ENCODE data around the gene TGFB1.

Gene TGFB1

GRCh38 chr19:41319500-41320184 is 34.1 kb downstream of the TGFB1 start:
- DNase-seq, result no peak

DNA sequence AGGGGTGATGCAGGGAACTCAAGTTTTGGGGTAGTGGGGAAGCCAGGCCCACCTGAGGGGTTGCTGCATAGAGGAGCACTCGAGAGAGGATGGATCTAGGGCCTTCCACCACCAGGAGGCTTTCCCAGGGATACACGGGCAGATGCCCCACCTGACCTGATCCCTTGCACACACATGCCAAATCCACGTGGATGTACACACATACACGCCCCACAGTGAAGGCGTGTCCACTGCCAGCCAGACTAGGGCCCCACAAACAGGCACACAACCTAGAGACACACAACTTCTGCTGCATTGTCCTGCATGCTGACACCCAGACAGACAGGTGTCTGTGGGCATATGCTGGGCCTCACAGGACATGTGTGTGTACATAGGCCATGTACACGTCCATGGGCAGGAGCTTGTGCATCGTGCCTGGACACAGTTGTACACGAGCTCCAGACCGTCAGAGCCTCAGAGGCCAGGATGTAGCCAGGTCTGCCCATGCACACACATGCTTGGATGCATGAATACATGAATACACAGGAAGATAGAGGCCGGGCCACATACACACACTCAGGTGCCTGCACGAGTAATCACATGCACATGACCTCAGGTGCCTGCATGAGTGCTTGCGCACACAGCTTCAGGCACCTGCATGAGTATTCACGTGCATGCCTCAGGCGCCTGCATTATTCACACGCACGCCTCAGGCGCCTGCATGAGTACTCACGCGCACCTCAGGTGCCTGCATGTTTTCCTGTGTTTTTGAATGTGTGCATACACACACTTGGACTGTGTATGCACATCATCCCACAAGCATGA is 34.8 kb downstream of the TGFB1 start:
- DNase-seq, result no peak

- DNase-seq, result no peak
Observed at GRCh38 chr19:41316306-41316920, 37.3 kb downstream of the TGFB1 start.

- no peak for DNase-seq
Observed at GRCh38 chr19:41311613-41312012, 42.1 kb downstream of the TGFB1 start.

- DNase-seq, result no peak
Observed at GRCh38 chr19:41311072-41311471, 42.6 kb downstream of the TGFB1 start.

DNA sequence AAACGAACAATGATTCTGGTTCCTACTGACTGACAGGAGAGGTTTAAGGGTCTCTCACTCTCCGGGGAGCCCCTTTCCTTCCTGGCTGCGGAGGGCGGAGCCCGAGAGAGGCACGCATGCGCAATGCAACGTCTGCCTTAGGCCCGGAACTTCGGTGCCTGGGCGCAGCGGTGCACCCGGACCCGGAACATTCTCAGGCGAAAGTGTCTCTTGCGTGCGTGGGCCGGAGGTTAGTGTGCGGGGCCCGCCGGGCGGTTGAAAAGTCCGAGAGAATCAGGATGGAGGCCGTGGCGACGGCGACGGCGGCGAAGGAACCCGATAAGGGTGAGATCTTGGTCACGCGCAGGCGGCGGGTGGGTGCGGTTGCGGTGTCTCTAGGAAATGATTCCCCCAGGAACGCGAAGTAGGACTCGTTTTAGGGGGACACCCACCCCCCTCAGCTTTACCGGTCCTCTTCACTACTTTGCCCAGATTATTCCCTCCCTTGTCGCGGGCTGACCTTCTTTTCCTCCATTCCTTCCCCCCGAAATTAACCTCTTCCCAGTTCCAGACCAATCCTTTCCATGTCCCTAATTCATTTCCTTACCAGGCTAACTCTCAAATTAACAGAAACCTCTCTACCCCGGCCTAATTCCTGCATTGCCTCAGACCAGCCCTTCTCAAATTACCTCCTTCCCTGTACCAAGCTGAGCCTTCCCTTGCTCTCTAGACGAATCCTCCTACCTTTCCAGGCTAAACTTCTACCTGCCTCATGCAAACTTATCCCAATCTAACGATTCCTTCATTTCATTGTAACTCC is 43.5 kb downstream of the TGFB1 start, which contains the start of gene CCDC97:
CCDC97 (plus strand) TSS at position 140 of the 799 bp plus-strand sequence; CDS start at position 279, 139 bp downstream.
- DNase-seq, result peak; percentile 47 to 64

GRCh38 chr19:41309180-41310032 is 44.3 kb downstream of the TGFB1 start:
- DNase-seq, result no peak

DNA sequence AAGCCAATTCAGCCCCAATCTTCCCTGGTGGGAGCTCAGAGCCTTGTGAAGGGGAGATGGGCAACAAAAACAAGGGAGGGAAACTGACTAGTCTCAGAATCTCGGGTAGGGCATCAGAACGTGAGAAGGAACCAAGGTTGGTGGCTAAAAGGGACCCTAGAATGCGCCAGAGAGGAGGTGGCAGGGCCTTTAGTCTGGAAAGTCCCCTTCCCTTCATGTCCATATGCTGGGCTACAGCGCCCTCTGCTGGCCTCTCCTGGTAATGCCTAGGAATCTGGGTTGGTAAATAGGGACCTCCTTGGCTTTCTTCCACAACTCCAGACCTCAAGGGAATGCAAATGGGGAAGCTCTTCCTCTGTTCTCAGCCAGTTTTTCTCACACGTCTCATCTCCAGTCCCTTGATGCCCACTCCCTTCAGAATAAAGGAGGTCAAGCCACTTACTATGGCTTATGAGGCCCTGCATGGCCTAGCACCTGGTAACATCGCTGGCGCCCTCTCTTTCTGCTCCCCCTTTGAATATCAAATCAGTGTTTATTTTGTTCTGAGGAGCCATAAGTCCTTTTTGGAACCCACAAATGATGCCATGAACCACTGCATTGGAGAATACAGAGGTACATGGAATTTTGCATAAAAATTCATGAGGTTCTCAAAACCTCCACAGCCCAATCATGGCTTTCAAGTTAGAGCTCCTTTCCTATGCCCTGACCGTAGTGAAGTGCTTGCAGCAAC is 45.1 kb downstream of the TGFB1 start:
- peak; percentile 70 to 74 for DNase-seq

DNA sequence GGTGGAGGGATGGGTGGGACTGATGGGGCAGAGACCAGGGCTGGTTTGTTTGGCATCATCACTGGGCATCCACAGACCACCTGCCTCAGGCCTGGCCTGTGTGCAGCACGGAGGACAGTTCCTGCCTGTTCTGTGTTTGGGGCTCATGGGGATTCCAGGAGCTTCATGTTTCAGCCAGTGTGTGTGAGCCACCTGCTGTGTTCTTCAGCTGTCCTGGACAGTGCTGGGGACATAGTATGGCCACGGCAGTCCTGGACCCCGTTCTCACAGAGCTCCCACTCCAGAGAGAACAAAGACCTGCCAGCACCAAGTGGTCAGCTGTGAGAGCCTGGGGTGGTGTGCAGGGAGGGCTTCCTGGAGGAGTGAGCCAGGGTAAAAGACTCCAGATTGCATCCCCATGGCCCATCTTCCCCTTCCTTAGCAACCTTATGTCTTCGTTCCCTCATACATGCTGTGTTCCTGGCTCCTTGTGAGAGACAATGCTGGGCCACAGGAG is 45.7 kb downstream of the TGFB1 start:
- DNase-seq, result no peak

DNA sequence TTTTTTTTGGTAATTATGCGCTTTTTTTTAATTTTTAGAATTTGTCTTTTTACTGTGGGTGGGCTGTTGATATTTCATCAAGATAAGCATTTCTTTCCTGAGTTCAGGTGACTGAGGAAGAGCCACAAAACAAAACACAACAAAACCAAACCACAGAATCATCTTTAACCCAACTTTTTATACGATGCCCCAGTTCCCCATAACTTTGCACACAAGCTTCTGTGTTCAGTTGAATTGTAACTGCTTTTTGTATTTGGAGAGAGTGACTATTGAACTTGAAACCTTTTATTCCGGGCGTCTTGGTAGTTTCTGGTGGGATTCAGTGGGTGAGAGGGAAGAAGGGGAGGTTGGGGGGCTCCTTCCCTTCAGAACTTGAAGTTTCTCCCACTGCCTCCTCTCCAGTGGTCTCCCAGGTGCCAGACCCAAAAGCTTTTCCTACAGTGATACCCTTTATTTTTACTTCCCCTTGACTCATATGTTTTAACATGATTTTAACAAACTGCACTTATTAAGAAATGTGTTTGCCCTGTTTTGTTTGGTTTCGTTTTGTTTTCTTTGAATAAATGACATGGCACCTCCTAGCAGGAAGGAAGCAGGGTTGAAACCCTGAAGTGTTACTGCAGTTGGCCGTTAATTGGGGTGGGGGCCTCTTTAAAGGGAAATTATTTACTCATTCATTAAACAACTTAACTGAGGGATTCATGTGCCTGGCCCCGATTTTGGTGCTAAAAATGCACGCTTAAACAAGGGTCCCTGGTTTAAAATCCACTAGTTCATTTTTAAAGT is 46.4 kb downstream of the TGFB1 start:
- no peak for DNase-seq

DNA sequence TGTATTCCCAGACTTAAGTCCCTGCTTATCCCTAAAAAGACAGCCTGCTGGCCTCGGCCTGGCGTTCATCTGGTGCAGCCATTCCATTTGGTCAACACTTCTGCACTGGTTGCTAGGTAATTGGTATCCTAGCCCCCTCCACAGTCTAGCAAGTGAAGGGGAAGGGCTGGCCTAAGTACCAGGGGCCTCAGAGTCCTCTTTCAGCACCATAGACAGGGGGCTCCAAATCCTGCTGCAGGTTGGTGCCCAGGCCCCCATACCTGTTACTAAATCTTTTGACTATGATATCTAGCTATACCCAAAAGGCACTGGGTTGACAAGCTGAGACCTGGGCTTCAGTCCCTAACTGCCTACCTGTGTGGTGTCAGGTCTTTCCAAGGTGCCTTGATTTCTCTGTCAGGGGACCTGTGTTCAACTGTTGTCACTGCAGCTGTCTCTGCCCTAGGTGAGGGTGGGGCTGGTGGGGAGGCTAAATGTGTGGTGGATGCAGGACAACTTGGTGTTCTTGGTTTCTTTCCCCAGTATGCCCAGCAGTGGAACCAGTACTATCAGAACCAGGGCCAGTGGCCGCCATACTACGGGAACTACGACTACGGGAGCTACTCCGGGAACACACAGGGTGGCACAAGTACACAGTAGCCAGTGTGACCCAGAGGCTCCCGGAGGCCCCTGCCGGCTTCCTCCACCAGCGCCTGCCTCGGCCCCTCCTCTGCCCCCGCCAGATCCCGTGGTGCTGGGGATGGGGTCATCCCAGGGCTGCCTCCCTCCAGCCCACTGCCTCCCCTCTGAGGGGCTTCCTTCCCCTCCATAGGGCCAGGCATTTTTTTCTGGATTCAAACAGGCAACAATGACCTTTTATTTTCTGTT is 47.6 kb downstream of the TGFB1 start:
- DNase-seq, result no peak

DNA sequence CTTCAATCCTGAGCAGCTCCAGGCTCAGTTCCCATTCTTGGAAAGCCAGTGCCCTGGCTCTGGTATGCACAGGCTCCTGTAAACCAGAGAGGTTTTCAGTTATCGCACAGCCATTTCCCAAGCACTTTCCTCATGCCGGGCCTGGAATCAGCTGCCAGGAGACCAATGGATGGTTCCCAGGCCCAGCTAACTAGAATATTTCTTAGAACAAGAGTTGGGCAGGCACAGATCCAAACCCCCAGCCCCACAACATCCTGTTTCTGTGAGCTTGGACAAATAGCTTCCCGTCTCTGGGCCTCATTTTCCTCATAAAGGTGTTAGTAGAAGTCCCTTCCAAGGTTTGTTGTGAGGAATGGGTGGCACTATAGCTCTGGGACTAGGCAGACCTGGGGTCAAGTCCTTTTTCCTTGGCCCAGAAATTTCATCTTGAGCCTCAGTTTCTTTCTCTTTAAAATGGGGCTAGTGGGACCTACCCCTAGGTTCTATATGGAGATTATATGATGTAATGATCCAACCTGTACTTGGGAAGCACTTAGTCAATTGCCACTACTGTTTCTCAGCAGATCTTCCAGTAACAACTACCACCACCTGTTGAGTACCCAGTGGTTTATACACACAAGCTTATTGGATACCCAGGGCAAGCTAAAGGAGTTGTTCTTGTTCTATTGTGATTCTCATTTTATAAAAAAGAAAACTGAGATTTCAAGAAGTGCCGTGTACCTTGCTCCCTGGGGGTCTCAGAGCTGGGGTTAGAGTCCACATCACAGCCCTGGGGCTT is 48.8 kb downstream of the TGFB1 start:
- DNase-seq, result no peak

DNA sequence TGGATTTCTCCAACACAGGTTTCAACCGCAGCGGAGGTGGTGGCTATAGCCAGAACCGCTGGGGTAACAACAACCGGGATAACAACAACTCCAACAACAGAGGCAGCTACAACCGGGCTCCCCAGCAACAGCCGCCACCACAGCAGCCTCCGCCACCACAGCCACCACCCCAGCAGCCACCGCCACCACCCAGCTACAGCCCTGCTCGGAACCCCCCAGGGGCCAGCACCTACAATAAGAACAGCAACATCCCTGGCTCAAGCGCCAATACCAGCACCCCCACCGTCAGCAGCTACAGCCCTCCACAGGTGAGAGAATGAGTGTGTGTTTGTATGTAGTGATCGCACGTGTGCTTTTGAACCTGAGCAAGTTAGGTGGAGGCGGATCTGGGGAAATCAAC is 49.8 kb downstream of the TGFB1 start:
- no peak for DNase-seq

GRCh38 chr19:41302624-41303351 is 50.9 kb downstream of the TGFB1 start:
- no peak for DNase-seq

GRCh38 chr19:41300555-41300954 is 53.2 kb downstream of the TGFB1 start:
- DNase-seq, result no peak

DNA sequence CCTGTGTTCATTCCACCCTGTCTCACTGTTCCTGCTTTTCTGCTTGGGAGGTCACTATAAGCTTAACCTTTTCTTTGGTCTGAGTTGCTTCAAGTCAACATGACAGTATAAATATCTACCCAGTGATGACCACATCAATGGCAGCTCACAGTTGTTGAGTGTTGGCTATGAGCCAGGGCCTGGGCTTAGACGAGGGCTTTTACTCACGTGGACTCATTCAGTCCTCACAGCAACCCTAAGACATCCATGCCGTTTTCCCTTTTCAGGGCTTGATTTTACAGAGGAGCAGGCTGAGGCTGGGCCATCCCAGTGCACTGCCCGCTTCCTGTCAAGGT is 54.0 kb downstream of the TGFB1 start:
- DNase-seq, result peak; percentile 31 to 40

DNA sequence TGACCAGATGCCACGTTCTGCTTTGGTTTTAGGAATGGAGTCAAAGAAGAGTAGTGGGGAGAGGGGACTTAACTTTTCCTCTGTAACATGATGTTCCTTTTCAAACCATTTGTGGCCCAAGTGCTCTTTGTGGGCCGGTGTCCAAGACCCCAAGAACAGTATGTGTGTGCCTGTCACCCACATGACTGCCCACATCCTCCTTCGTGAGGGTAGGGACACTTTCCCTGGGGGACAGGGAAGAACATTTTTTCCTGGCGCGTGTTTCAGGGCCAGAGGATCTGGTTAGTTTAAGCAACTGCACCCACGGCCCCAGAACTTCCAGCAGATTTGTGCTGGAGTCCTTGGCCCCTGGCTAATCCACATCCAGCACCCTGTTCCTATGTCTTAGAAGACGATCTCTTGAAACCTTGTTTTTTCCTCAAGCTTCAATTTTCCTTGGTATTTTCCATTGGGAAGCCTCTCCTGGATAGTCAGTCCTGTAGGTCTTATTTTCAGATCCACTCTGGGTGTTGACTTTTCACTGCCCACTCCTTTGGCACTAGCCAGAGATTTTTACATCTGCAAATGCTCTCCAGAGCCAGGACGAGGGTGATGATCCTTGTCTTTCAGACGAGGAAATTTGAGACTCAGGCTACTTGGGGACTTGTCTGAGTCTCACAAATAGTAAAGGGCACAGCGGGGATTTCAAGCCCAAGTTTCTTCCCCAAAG is 54.5 kb downstream of the TGFB1 start:
- no peak for DNase-seq
